Hippocampal formation (tissue), 2 donors: Measurements from ENCODE around the gene PRRC2B.
A peak's percentile ranks its signal among the peaks of the same experiment; 100 is the strongest.
"Not testable (repeated sequence)": the region's sequence is repeated elsewhere in the genome, so short reads cannot be mapped to it uniquely, and the experiment has no call there.

Experiments used
- DNase-seq, 2 donors: peaks; one replicate each; lab custom pipeline; 2025; lab: John Stamatoyannopoulos, UW

PRRC2B gene

GRCh38 chr9:131436376-131436775 is 42.5 kb downstream of the PRRC2B start:
- no peak for DNase-seq

GRCh38 chr9:131436865-131437271 is 43.0 kb downstream of the PRRC2B start:
- DNase-seq = no peak

GRCh38 chr9:131438190-131438589 is 44.3 kb downstream of the PRRC2B start:
- no peak for DNase-seq

GRCh38 chr9:131439224-131439623 is 45.3 kb downstream of the PRRC2B start:
- no peak for DNase-seq

GRCh38 chr9:131441441-131441840 is 47.6 kb downstream of the PRRC2B start:
- DNase-seq = no peak

- DNase-seq = no peak
These were observed 48.5 kb downstream of the PRRC2B start for GRCh38 chr9:131442351-131442750.

GRCh38 chr9:131443648-131444047 is 49.8 kb downstream of the PRRC2B start:
- DNase-seq = no peak

- DNase-seq = no peak
These were observed 52.4 kb downstream of the PRRC2B start for GRCh38 chr9:131446276-131446675.

GRCh38 chr9:131447148-131447547 is 53.3 kb downstream of the PRRC2B start:
- DNase-seq = peak in 1 of 2 donors; percentile 4

- DNase-seq = no peak
These were observed 53.7 kb downstream of the PRRC2B start for GRCh38 chr9:131447600-131447999.

- DNase-seq = no peak
These were observed 54.9 kb downstream of the PRRC2B start for GRCh38 chr9:131448818-131449217.

- peak in 1 of 2 donors; percentile 7 for DNase-seq
These were observed 55.4 kb downstream of the PRRC2B start for GRCh38 chr9:131449276-131449675.

GRCh38 chr9:131454028-131454427 is 60.1 kb downstream of the PRRC2B start:
- no peak for DNase-seq

GRCh38 chr9:131455655-131456054 is 61.8 kb downstream of the PRRC2B start:
- DNase-seq = not testable (repeated sequence)

GRCh38 chr9:131457746-131458145 is 63.9 kb downstream of the PRRC2B start:
- DNase-seq = no peak

- no peak for DNase-seq
These were observed 65.2 kb downstream of the PRRC2B start for GRCh38 chr9:131459056-131459455.

- no peak for DNase-seq
These were observed 67.3 kb downstream of the PRRC2B start for GRCh38 chr9:131461166-131461565.

GRCh38 chr9:131464354-131465000 is 70.6 kb downstream of the PRRC2B start:
- no peak for DNase-seq

- no peak for DNase-seq
These were observed 71.5 kb downstream of the PRRC2B start for GRCh38 chr9:131465401-131465800.

- DNase-seq = no peak
These were observed 73.5 kb downstream of the PRRC2B start for GRCh38 chr9:131467214-131467935.

GRCh38 chr9:131468031-131468430 is 74.1 kb downstream of the PRRC2B start:
- DNase-seq = no peak

- no peak for DNase-seq
These were observed 75.5 kb downstream of the PRRC2B start for GRCh38 chr9:131469356-131469755.

- no peak for DNase-seq
These were observed 76.1 kb downstream of the PRRC2B start for GRCh38 chr9:131469951-131470350.

- no peak for DNase-seq
These were observed 76.7 kb downstream of the PRRC2B start for GRCh38 chr9:131470581-131470991.
